ENCODE data around the gene GPC3. TPM values are rescaled to one million over a fixed set of nuclear protein-coding genes. Genes with fewer than 3 reads are reported as not detected.

Gene GPC3
- polyA plus RNA-seq, 1 of the 3 experiments (the other 2 are of a cell fraction), result 1.4 TPM

GRCh38 chrX:133653358-133653757 is 332.0 kb downstream of the GPC3 start (continued):
- no peak for TF ChIP-seq MEF2A (IDR thresholded peaks at IDR 0.05; ENCODE audit: borderline replicate concordance, low read depth)
- TF ChIP-seq EZH2phosphoT487 (IDR thresholded peaks at IDR 0.05; ENCODE audit: borderline replicate concordance, low read depth), result no peak
- TF ChIP-seq, protein P1, sequence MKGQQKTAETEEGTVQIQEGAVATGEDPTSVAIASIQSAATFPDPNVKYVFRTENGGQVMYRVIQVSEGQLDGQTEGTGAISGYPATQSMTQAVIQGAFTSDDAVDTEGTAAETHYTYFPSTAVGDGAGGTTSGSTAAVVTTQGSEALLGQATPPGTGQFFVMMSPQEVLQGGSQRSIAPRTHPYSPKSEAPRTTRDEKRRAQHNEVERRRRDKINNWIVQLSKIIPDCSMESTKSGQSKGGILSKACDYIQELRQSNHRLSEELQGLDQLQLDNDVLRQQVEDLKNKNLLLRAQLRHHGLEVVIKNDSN (IDR thresholded peaks at IDR 0.05; ENCODE audit: borderline replicate concordance, low read depth), result no peak

DNA sequence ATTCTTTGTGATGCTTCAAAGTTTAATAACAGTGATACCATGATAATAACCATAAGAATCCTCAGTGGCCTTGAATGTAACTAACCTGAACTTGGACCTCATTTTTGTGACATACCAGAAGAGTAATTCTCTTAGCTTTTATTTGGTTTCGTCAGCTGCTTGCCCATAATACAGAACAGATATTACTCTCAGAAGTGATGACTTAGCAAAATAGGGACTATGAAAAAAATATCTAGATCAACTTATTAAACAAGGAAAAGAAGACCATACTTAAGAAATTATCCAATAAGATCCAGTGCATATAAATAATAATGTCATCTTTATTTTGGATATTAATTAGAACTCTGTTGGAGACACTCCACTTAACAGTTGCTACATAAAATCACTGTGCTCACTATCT is 333.2 kb downstream of the GPC3 start:
- TF ChIP-seq TEAD4 (IDR thresholded peaks at IDR 0.05; ENCODE audit: borderline replicate concordance, insufficient read depth) (no peak), JUND (IDR thresholded peaks at IDR 0.05) (no peak), FOXM1 (IDR thresholded peaks at IDR 0.05; ENCODE audit: low read depth) (no peak), PBX3 (IDR thresholded peaks at IDR 0.05) (no peak), SMC3 (IDR thresholded peaks at IDR 0.05; ENCODE audit: low read depth, low read length) (no peak), MAX (IDR thresholded peaks at IDR 0.05; ENCODE audit: low read depth) (no peak), TAF1 (IDR thresholded peaks at IDR 0.05; ENCODE audit: borderline replicate concordance, low read depth, low read length) (no peak), FOSL2 (IDR thresholded peaks at IDR 0.05; ENCODE audit: borderline replicate concordance, low read depth) (no peak), TCF12 (IDR thresholded peaks at IDR 0.05) (no peak)
- TF ChIP-seq, protein P2, sequence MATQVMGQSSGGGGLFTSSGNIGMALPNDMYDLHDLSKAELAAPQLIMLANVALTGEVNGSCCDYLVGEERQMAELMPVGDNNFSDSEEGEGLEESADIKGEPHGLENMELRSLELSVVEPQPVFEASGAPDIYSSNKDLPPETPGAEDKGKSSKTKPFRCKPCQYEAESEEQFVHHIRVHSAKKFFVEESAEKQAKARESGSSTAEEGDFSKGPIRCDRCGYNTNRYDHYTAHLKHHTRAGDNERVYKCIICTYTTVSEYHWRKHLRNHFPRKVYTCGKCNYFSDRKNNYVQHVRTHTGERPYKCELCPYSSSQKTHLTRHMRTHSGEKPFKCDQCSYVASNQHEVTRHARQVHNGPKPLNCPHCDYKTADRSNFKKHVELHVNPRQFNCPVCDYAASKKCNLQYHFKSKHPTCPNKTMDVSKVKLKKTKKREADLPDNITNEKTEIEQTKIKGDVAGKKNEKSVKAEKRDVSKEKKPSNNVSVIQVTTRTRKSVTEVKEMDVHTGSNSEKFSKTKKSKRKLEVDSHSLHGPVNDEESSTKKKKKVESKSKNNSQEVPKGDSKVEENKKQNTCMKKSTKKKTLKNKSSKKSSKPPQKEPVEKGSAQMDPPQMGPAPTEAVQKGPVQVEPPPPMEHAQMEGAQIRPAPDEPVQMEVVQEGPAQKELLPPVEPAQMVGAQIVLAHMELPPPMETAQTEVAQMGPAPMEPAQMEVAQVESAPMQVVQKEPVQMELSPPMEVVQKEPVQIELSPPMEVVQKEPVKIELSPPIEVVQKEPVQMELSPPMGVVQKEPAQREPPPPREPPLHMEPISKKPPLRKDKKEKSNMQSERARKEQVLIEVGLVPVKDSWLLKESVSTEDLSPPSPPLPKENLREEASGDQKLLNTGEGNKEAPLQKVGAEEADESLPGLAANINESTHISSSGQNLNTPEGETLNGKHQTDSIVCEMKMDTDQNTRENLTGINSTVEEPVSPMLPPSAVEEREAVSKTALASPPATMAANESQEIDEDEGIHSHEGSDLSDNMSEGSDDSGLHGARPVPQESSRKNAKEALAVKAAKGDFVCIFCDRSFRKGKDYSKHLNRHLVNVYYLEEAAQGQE (IDR thresholded peaks at IDR 0.05; ENCODE audit: low read depth, low read length), result no peak
- TF ChIP-seq, protein P3, sequence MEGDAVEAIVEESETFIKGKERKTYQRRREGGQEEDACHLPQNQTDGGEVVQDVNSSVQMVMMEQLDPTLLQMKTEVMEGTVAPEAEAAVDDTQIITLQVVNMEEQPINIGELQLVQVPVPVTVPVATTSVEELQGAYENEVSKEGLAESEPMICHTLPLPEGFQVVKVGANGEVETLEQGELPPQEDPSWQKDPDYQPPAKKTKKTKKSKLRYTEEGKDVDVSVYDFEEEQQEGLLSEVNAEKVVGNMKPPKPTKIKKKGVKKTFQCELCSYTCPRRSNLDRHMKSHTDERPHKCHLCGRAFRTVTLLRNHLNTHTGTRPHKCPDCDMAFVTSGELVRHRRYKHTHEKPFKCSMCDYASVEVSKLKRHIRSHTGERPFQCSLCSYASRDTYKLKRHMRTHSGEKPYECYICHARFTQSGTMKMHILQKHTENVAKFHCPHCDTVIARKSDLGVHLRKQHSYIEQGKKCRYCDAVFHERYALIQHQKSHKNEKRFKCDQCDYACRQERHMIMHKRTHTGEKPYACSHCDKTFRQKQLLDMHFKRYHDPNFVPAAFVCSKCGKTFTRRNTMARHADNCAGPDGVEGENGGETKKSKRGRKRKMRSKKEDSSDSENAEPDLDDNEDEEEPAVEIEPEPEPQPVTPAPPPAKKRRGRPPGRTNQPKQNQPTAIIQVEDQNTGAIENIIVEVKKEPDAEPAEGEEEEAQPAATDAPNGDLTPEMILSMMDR (IDR thresholded peaks at IDR 0.05), result no peak
- Histone ChIP-seq H4K20me1 (ENCODE audit: insufficient read depth) (no peaks in the 10 kb centered on the region), H3K4me1 (ENCODE audit: control insufficient read depth in 1 of 2, insufficient read depth in 2 of 2, low read depth in 1 of 2, low read length in 1 of 2) (no peaks in the 10 kb centered on the region), H3K79me2 (ENCODE audit: insufficient read depth) (no peaks in the 10 kb centered on the region), H3K27me3 (ENCODE audit: insufficient read depth) (no peaks in the 10 kb centered on the region; the same call in 1 of the 2 replicates), H3F3A (replicated peaks; ENCODE audit: insufficient read depth) (no peaks in the 10 kb centered on the region), H3K36me3 (replicated peaks in 1 of 2; ENCODE audit: control insufficient read depth in 1 of 2, insufficient read depth in 2 of 2, low read length in 1 of 2) (no peaks in the 10 kb centered on the region), H3K9me2 (no peaks in the 10 kb centered on the region), H3K9me3 (no peaks in the 10 kb centered on the region), H3K4me3 (ENCODE audit: low read depth in 2 of 2, low read length in 1 of 2) (no peak overlapping the region), H3K27ac (ENCODE audit: low read depth in 2 of 2, low read length in 1 of 2) (no peak overlapping the region), H3K9ac (no peak overlapping the region), H2AFZ (ENCODE audit: low read depth) (no peak overlapping the region), H3K4me2 (no peak overlapping the region)
- DNase-seq, result no peak
- ChIA-PET CTCF (interaction anchor here (1.0 kb wide), 1 partner anchor 18 kb away, joined by 5 read pairs; no protein-coding TSS in a partner anchor), POLR2A (no interaction called here)
- 42% methylated on average over 1 of the region's 1 CpG for WGBS (ENCODE audit: low lambda C conversion rate)

Data from SK-N-SH (cell line).